ENCODE results near the gene MEGF11.

DNA sequence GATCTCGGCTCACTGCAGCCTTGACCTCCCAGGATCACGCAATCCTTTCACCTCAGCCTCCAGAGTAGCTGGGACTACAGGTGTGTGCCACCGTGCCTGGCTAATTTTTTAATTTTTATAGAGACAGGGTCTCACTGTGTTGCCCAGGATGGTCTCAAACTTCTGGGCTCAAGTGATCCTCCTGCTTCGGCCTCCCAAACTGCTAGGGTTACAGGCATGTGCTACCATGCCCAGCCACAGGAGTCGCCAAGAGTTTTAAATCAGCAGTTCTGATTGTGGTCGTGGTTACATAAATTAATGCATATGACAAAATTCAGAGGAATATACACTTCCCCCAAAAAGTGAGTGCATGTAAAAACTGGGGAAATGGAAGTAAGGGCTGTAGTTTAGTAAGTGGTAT, 32.9 kb downstream of the MEGF11 start:
- TF ChIP-seq, protein P1, sequence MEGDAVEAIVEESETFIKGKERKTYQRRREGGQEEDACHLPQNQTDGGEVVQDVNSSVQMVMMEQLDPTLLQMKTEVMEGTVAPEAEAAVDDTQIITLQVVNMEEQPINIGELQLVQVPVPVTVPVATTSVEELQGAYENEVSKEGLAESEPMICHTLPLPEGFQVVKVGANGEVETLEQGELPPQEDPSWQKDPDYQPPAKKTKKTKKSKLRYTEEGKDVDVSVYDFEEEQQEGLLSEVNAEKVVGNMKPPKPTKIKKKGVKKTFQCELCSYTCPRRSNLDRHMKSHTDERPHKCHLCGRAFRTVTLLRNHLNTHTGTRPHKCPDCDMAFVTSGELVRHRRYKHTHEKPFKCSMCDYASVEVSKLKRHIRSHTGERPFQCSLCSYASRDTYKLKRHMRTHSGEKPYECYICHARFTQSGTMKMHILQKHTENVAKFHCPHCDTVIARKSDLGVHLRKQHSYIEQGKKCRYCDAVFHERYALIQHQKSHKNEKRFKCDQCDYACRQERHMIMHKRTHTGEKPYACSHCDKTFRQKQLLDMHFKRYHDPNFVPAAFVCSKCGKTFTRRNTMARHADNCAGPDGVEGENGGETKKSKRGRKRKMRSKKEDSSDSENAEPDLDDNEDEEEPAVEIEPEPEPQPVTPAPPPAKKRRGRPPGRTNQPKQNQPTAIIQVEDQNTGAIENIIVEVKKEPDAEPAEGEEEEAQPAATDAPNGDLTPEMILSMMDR (conservative IDR thresholded peaks at IDR 0.05; ENCODE audit: low read length): 0 out of 2 replicates have a peak, but pooled peaks have one; percentile 27
- TF ChIP-seq EZH2phosphoT487 (IDR thresholded peaks at IDR 0.05; ENCODE audit: borderline replicate concordance, low read depth, low read length): no peak
